Panc1 (cell line): Measurements from ENCODE around the gene POLDIP3. TPM values are rescaled to one million over a fixed set of nuclear protein-coding genes. Genes with fewer than 3 reads are reported as not detected.

ENCODE experiments used
- ATAC-seq: fragments of 200-7000 bp; cut with Tn5 transposase; 2 replicates; pipeline ENCODE4 v1.9.1; 2020; ENCODE audit warnings: mild to moderate bottlenecking, moderate library complexity
- BruUV-seq: library from RNA; stranded (reverse); fragments of 400-500 nt; replicated peaks from 2 replicates; lab custom pipeline; 2021; lab: Mats Ljungman, UMichigan
- CTCF ChIA-PET: fragments of 300-600 bp; sonication (Branson Sonifier 250); formaldehyde crosslinking; loops from one replicate; lab custom pipeline; 2022; ENCODE audit warnings: antibody characterized with exemption; lab: Charles Lee
- POLR2A ChIA-PET: fragments of 300-600 bp; sonication (Branson Sonifier 250); formaldehyde crosslinking; loops from one replicate; lab custom pipeline; 2022; ENCODE audit warnings: antibody characterized with exemption; lab: Charles Lee
- DNase-seq: peaks from one replicate; pipeline ENCODE4 v3.0.0-alpha.2; 2010; ENCODE audit warnings: low read depth, low spot score
- H3K27ac ChIP-seq: 2 replicates; pipeline ENCODE4 v1.5.1; 2011; ENCODE audit warnings: mild to moderate bottlenecking, low read length, inconsistent platforms
- H3K27me3 ChIP-seq: fragments of 200-500 bp; sonication (Bioruptor generic); 2 replicates; pipeline ENCODE4 v1.6.0; 2014; ENCODE audit warnings: low read length, inconsistent platforms; ENCODE audit not compliant: control insufficient read depth, insufficient read depth
- H3K36me3 ChIP-seq: fragments of 200-500 bp; sonication (Bioruptor generic); 2 replicates; pipeline ENCODE4 v1.5.1; 2014; ENCODE audit warnings: inconsistent platforms, mild to moderate bottlenecking, low read length, moderate library complexity; ENCODE audit not compliant: control insufficient read depth, insufficient read depth
- H3K4me1 ChIP-seq: 2 replicates; pipeline ENCODE4 v1.5.1; 2011; ENCODE audit warnings: inconsistent platforms, mild to moderate bottlenecking, low read length, moderate library complexity; ENCODE audit not compliant: control insufficient read depth, insufficient read depth
- H3K4me3 ChIP-seq, 2 experiments: 2 replicates each; pipeline ENCODE4 v1.5.1; 2011 to 2012; ENCODE audit warnings: low read depth in 2 of 2, low read length in 2 of 2, mild to moderate bottlenecking in 2 of 2, inconsistent platforms in 1 of 2, moderate library complexity in 1 of 2
- H3K9me3 ChIP-seq: fragments of 200-500 bp; sonication (Bioruptor generic); 2 replicates; pipeline ENCODE4 v1.5.1; 2014; ENCODE audit warnings: low read depth, mild to moderate bottlenecking, inconsistent platforms, low read length, moderate library complexity; ENCODE audit not compliant: control insufficient read depth, insufficient read depth
- CTCF ChIP-seq: fragments of 450-650 bp; IDR thresholded peaks from 2 replicates; pipeline ENCODE4 v1.5.1; 2017; ENCODE audit warnings: mild to moderate bottlenecking
- POLR2AphosphoS5 ChIP-seq: IDR thresholded peaks from 2 replicates; pipeline ENCODE4 v1.6.1; 2012; ENCODE audit warnings: mild to moderate bottlenecking, low read depth, low read length, moderate library complexity
- REST ChIP-seq, 2 experiments: IDR thresholded peaks; 2 replicates each; pipeline ENCODE4 v1.6.1; 2011 to 2012; ENCODE audit warnings: low read depth in 2 of 2, control low read depth in 1 of 2, low read length in 1 of 2, mild to moderate bottlenecking in 1 of 2, moderate library complexity in 1 of 2; ENCODE audit not compliant: insufficient read depth in 1 of 2
- SIN3A ChIP-seq: IDR thresholded peaks from 2 replicates; pipeline ENCODE4 v1.6.1; 2012; ENCODE audit warnings: low read depth, mild to moderate bottlenecking, low read length, moderate library complexity, borderline replicate concordance; ENCODE audit not compliant: insufficient read depth
- TCF7L2 ChIP-seq: IDR thresholded peaks from 2 replicates; pipeline ENCODE4 v1.6.1; 2011; ENCODE audit warnings: mild to moderate bottlenecking, low read depth, low read length, inconsistent platforms
- in situ Hi-C: cut with HindIII; loops from 2 replicates; pipeline ENCODE4 v1.10.0; 2016; ENCODE audit warnings: low sequenced_read_pairs, low pct_unique_long_range_greater_than_20kb
- intact Hi-C: fragments of 100-400 bp; cut with micrococcal nuclease; formaldehyde crosslinking; loops from one replicate; pipeline ENCODE4 v1.10.0; 2022; ENCODE audit not compliant: unreplicated experiment
- total RNA-seq: library from RNA; stranded (reverse); gene quantifications from one replicate; pipeline ENCODE4 v1.2.1, GENCODE V29; 2021; ENCODE audit not compliant: unreplicated experiment

POLDIP3 gene
- total RNA-seq, 1 experiment from 2014 or later = 46.6 TPM

GRCh38 chr22:42626951-42627625, 12.4 kb upstream of the POLDIP3 start:
- ATAC-seq (no peak), DNase-seq (no peak)
- intact Hi-C loops (no loop called here), in situ Hi-C loops (no loop called here)
- H3K4me1 ChIP-seq = no peaks in the 10 kb centered on the region
- no peaks in the 10 kb centered on the region for H3K9me3 ChIP-seq
- TF ChIP-seq CTCF (no peak), POLR2AphosphoS5 (no peak), SIN3A (no peak), TCF7L2 (no peak), REST (IDR thresholded peaks at IDR 0.05; ENCODE audit: insufficient read depth in 1 of 2, low read depth in 2 of 2, low read length in 1 of 2) (no peak)
- POLR2A ChIA-PET = no interaction called here
- H3K27ac ChIP-seq = no peak overlapping the region
- no TSS peak for BruUV-seq
- no peaks in the 10 kb centered on the region for H3K27me3 ChIP-seq
- H3K4me3 ChIP-seq = no peak overlapping the region
- H3K36me3 ChIP-seq = no peaks in the 10 kb centered on the region
- CTCF ChIA-PET = no interaction called here

- Histone ChIP-seq H3K27me3 (no peaks in the 10 kb centered on the region), H3K36me3 (no peaks in the 10 kb centered on the region), H3K4me1 (no peaks in the 10 kb centered on the region; the same call in 1 of the 2 replicates), H3K9me3 (no peaks in the 10 kb centered on the region), H3K4me3 (no peak overlapping the region), H3K27ac (no peak overlapping the region)
- no TSS peak for BruUV-seq
- TF ChIP-seq POLR2AphosphoS5 = no peak
- DNase-seq (no peak), ATAC-seq (no peak)
- POLR2A ChIA-PET = no interaction called here
- CTCF ChIA-PET = no interaction called here
- intact Hi-C loops (no loop called here), in situ Hi-C loops (no loop called here)
Measured at GRCh38 chr22:42626431-42626830, 11.7 kb upstream of the POLDIP3 start.

- no TSS peak for BruUV-seq
- POLR2A ChIA-PET = no interaction called here
Measured at GRCh38 chr22:42625416-42625815, 10.7 kb upstream of the POLDIP3 start.

More at GRCh38 chr22:42625416-42625815, 10.7 kb upstream of the POLDIP3 start:
- DNase-seq = no peak
- Histone ChIP-seq H3K27me3 (no peaks in the 10 kb centered on the region), H3K4me3 (no peak overlapping the region), H3K36me3 (no peaks in the 10 kb centered on the region), H3K27ac (no peak overlapping the region), H3K9me3 (no peaks in the 10 kb centered on the region), H3K4me1 (no peaks in the 10 kb centered on the region; the same call in 1 of the 2 replicates)
- in situ Hi-C loops (no loop called here), intact Hi-C loops (no loop called here)
- CTCF ChIA-PET = no interaction called here
- TF ChIP-seq POLR2AphosphoS5 (no peak), REST (IDR thresholded peaks at IDR 0.05; ENCODE audit: insufficient read depth in 1 of 2, low read depth in 2 of 2, low read length in 1 of 2) (no peak), TCF7L2 (no peak), SIN3A (no peak), CTCF (no peak)
- ATAC-seq = no peak
